DLD1 (cell line): ENCODE data around the gene MARCHF9.

Experiments
- in situ Hi-C: cut with HindIII; loops from 2 replicates; pipeline ENCODE4 v1.10.0; 2017; ENCODE audit warnings: low sequenced_read_pairs

MARCHF9 gene

DNA sequence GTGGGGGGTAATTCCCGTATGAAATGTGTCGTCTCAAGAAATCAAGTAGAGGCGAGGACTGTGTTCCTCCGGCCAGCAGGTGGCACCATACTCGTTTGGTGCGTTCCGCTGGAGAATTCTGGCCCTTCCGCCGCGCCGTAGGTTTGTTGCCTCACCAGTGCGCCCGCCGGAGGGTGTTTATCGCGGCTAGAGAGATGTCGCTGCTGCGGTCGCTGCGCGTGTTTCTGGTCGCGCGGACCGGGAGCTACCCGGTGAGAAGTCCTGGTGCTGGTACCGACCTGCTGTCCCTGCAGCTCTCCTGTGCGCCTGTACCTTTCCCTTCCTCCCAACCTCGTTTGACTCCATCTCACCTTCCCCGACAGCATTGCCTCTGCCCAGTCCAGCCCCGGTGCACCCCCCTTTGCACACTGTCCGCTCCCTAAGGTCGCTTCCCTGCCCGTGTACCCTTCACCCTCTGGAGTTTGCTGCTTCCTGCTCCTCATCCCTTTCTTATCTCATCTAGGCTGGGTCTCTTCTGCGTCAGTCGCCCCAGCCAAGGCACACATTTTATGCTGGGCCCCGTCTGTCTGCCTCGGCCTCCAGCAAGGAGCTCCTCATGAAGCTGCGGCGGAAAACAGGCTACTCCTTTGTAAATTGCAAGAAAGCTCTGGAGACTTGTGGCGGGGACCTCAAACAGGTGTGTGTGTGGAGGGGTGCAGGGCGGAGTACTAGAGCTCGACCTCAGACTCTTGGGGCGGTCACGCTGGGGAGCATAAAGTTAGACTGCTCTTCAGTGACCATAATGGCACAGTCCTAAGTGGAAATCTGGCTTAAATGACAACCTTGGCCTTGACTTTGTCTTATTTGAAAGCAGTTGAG, 27.9 kb downstream of the MARCHF9 start, which contains the start of gene TSFM:
TSS of gene TSFM (plus strand) at position 180 of the 858 bp plus-strand sequence. CDS start at position 195, 15 bp downstream.
- in situ Hi-C loops = no loop called here

GRCh38 chr12:57783466-57783801, 28.5 kb downstream of the MARCHF9 start:
- in situ Hi-C loops = no loop called here

DNA sequence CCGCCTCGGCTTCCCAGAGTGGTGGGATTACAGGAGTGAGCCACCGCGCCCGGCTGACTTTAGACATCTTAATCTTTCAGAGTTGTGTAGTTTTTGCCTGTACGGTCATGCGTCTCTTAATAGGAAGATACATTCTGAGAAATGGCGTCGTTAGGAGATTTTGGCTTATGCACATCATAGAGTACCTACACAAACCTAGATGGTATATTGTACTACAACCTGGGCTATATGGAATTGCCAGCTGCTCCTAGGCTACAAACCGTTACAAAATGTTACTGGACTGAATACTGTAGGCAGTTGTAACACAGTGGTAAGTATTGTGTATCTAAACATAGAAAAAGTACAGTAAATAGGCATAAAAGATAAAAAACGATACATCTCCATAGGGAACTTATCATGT, 29.0 kb downstream of the MARCHF9 start:
- in situ Hi-C loops = no loop called here

GRCh38 chr12:57793920-57794319, 39.0 kb downstream of the MARCHF9 start:
- in situ Hi-C loops = no loop called here

DNA sequence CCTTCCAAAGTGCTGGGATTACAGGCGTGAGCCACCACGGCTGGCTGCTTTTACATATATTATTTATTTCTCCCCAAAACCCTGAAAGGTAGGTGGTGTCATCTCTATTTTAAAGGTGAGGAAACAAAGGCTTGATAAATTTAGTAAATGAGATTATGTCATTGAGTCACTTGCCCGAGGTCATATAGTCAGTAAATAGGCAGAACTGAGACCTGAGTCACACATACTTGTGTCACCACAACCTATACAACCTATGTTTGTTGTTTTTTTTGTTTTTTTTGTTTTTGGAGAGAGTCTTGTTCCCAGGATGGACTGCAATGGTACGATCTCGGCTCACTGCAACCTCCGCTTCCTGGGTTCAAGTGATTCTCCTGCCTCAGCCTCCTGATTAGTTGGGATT, 40.5 kb downstream of the MARCHF9 start:
- in situ Hi-C loops = no loop called here

- in situ Hi-C loops = no loop called here
Observed at GRCh38 chr12:57796996-57797395, 42.1 kb downstream of the MARCHF9 start.

- in situ Hi-C loops = no loop called here
Observed at GRCh38 chr12:57797933-57798332, 43.0 kb downstream of the MARCHF9 start.

- in situ Hi-C loops = no loop called here
Observed at GRCh38 chr12:57800965-57801364, 46.1 kb downstream of the MARCHF9 start.

DNA sequence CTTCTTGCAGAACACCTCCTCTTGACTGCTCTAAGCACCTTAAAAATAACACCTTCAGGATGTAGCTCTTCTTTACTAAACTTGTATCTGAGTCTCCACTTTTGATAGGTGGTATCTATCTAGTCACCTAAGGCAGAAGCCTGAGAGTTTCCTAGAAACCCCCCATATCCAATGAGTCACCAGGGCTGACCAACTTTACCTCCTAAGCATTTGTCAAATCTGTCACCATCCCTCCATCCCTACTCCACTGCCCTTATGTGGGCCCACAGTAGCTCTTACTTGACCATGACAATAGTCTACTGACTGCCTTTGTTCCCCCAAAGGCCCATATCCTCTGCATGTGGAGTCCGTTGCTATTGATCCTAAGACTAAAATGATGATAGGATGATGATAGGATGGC, 47.7 kb downstream of the MARCHF9 start:
- in situ Hi-C loops = no loop called here

GRCh38 chr12:57803319-57803893, 48.5 kb downstream of the MARCHF9 start:
- in situ Hi-C loops = no loop called here

- in situ Hi-C loops = no loop called here
Observed at GRCh38 chr12:57806677-57807076, 51.8 kb downstream of the MARCHF9 start.

DNA sequence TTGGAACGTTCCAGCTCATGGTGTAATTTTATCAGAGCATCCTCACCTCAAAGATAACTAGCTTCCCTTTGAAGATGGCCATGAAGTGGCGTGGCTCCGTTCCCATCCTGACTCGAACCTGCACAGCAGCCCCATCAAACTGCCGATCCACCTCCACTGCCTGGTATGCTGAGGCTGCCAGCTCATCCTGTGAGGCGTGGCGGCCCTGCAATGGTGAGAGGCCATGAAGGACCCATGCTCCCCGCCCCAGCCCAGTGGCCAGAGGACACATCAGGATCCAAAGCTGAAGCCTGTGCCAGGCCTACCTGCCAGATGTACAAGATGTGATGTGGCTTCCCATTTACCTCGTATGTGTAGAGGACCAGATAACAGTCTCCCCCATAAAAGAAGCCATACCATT, 52.4 kb downstream of the MARCHF9 start:
- in situ Hi-C loops = no loop called here

GRCh38 chr12:57808351-57808750, 53.4 kb downstream of the MARCHF9 start:
- in situ Hi-C loops = no loop called here

- in situ Hi-C loops = no loop called here
Observed at GRCh38 chr12:57809425-57809824, 54.5 kb downstream of the MARCHF9 start.
